ENCODE measurements around the gene TCL1A. TPM values are rescaled to one million over a fixed set of nuclear protein-coding genes. Genes with fewer than 3 reads are reported as not detected.

Gene TCL1A
- total and polyA plus RNA-seq, 4 donors: 0.21 to 5.0 (median 1.6) TPM

GRCh38 chr14:95741781-95742180 lies 27.9 kb upstream of the TCL1A start:
- Histone ChIP-seq H3K27ac (ENCODE audit: low read depth in 1 of 2, low read length in 1 of 2) (no peak overlapping the region), H3K9me3 (ENCODE audit: control insufficient read depth in 4 of 4, insufficient read depth in 3 of 4, low read length in 3 of 4) (peaks cover 0 to 6% (median 0%) of the 10 kb centered on the region in 4 donors), H3K4me1 (ENCODE audit: control insufficient read depth in 5 of 5, insufficient read depth in 5 of 5, low read length in 5 of 5) (no peaks in the 10 kb centered on the region), H3K27me3 (ENCODE audit: control insufficient read depth in 3 of 3, insufficient read depth in 3 of 3, low read length in 2 of 3) (peaks cover 0 to 2% (median 0%) of the 10 kb centered on the region in 3 donors), H3K4me3 (no peak overlapping the region), H3K36me3 (ENCODE audit: control insufficient read depth in 4 of 4, insufficient read depth in 4 of 4, low read length in 4 of 4) (no peaks in the 10 kb centered on the region), H3K9ac (ENCODE audit: insufficient read depth in 1 of 2, low read length in 2 of 2) (no peak overlapping the region)
- TF ChIP-seq CTCF (IDR thresholded peaks at IDR 0.05; ENCODE audit: control extremely low read depth, extremely low read depth): no peak
- DNase-seq (no peak), ATAC-seq (ENCODE audit: insufficient read depth, low FRiP score) (no peak)
- WGBS, 2 donors: 82 to 90% methylated on average over 4 of the region's 4 CpGs

- no peak for TF ChIP-seq CTCF (IDR thresholded peaks at IDR 0.05; ENCODE audit: control extremely low read depth, extremely low read depth)
- DNase-seq (peak in 2 of 3 donors; percentile 20 to 26), ATAC-seq (ENCODE audit: insufficient read depth, low FRiP score) (no peak)
- Histone ChIP-seq H3K36me3 (ENCODE audit: control insufficient read depth in 4 of 4, insufficient read depth in 4 of 4, low read length in 4 of 4) (no peaks in the 10 kb centered on the region), H3K4me3 (no peak overlapping the region), H3K4me1 (ENCODE audit: control insufficient read depth in 5 of 5, insufficient read depth in 5 of 5, low read length in 5 of 5) (no peaks in the 10 kb centered on the region), H3K9ac (ENCODE audit: insufficient read depth in 1 of 2, low read length in 2 of 2) (no peak overlapping the region), H3K27ac (ENCODE audit: low read depth in 1 of 2, low read length in 1 of 2) (no peak overlapping the region), H3K9me3 (ENCODE audit: control insufficient read depth in 4 of 4, insufficient read depth in 3 of 4, low read length in 3 of 4) (peaks cover 0 to 6% (median 0%) of the 10 kb centered on the region in 4 donors), H3K27me3 (ENCODE audit: control insufficient read depth in 3 of 3, insufficient read depth in 3 of 3, low read length in 2 of 3) (peaks cover 0 to 2% (median 0%) of the 10 kb centered on the region in 3 donors)
- 22 to 31% methylated on average over 5 of the region's 5 CpGs for WGBS, 2 donors
Observed at GRCh38 chr14:95741038-95741490, 27.1 kb upstream of the TCL1A start.

- H3K4me3 ChIP-seq: no peak overlapping the region
- no peak for ATAC-seq (ENCODE audit: insufficient read depth, low FRiP score)
Observed at GRCh38 chr14:95739356-95739755, 25.4 kb upstream of the TCL1A start.

More at GRCh38 chr14:95739356-95739755, 25.4 kb upstream of the TCL1A start:
- 65 to 71% methylated on average over 1 of the region's 1 CpG for WGBS, 2 donors
- Histone ChIP-seq H3K4me1 (ENCODE audit: control insufficient read depth in 5 of 5, insufficient read depth in 5 of 5, low read length in 5 of 5) (no peaks in the 10 kb centered on the region), H3K27ac (ENCODE audit: low read depth in 1 of 2, low read length in 1 of 2) (no peak overlapping the region), H3K9me3 (ENCODE audit: control insufficient read depth in 4 of 4, insufficient read depth in 3 of 4, low read length in 3 of 4) (peaks cover 0 to 3% (median 0%) of the 10 kb centered on the region in 4 donors), H3K27me3 (ENCODE audit: control insufficient read depth in 3 of 3, insufficient read depth in 3 of 3, low read length in 2 of 3) (peaks cover 0 to 2% (median 0%) of the 10 kb centered on the region in 3 donors), H3K9ac (ENCODE audit: insufficient read depth in 1 of 2, low read length in 2 of 2) (no peak overlapping the region), H3K36me3 (ENCODE audit: control insufficient read depth in 4 of 4, insufficient read depth in 4 of 4, low read length in 4 of 4) (no peaks in the 10 kb centered on the region)
- TF ChIP-seq CTCF (IDR thresholded peaks at IDR 0.05; ENCODE audit: control extremely low read depth, extremely low read depth): no peak
- DNase-seq: no peak

Data from lung (tissue), 12 donors.